ENCODE measurements around the gene ZBTB7C. TPM values are rescaled to one million over a fixed set of nuclear protein-coding genes. Genes with fewer than 3 reads are reported as not detected.

Gene ZBTB7C
- total and polyA plus RNA-seq, 2 of the 8 experiments (the other 6 are each of a cell fraction or from before 2014, with no cell fraction given) = 0.15 to 0.45 TPM

GRCh38 chr18:48229552-48229981, 179.6 kb downstream of the ZBTB7C start:
- H3K4ac ChIP-seq (replicated peaks; ENCODE audit: insufficient read length, low read depth, low read length) = no peak overlapping the region
- no peak overlapping the region for H4K91ac ChIP-seq (replicated peaks; ENCODE audit: insufficient read length, low read length)
- H3K9me3 ChIP-seq (ENCODE audit: insufficient read depth in 2 of 2, low read depth in 1 of 2, low read length in 1 of 2) = no peaks in the 10 kb centered on the region
- no peak overlapping the region for H2AK5ac ChIP-seq (ENCODE audit: low read depth, low read length)
- no peak overlapping the region for H3K27ac ChIP-seq (ENCODE audit: low read depth, low read length)
- no peaks in the 10 kb centered on the region for H4K20me1 ChIP-seq (replicated peaks in 1 of 2; ENCODE audit: control insufficient read depth in 1 of 2, insufficient read depth in 2 of 2, low read length in 2 of 2)
- no peak overlapping the region for H2AFZ ChIP-seq (ENCODE audit: low read length)
- H3K79me2 ChIP-seq (ENCODE audit: control insufficient read depth in 1 of 2, insufficient read depth in 2 of 2, low read length in 2 of 2) = no peaks in the 10 kb centered on the region
- DNase-seq (ENCODE audit: low read depth in 1 of 2, low spot score in 2 of 2) (no peak), FAIRE-seq (no peak)
- H3K56ac ChIP-seq (replicated peaks; ENCODE audit: insufficient read length, low read depth, low read length) = no peak overlapping the region
- POLR2A ChIA-PET (ENCODE audit: partially characterized antibody) = no interaction called here
- H4K8ac ChIP-seq (ENCODE audit: extremely low read depth, insufficient read depth, low read length) = no peak overlapping the region
- H3K27me3 ChIP-seq (replicated peaks in 1 of 4; ENCODE audit: control insufficient read depth in 3 of 4, extremely low read depth in 1 of 4, insufficient read depth in 3 of 4, low read length in 3 of 4) = no peaks in the 10 kb centered on the region
- WGBS, 2 experiments (ENCODE audit: extremely low coverage in 1 of 2, insufficient coverage in 1 of 2, insufficient read length in 1 of 2, insufficient replicate concordance in 2 of 2, low coverage in 1 of 2, low lambda C conversion rate in 2 of 2, missing lambda C conversion rate in 1 of 2) = 69% methylated on average over 7 of the region's 8 CpGs; no CpG with 5 or more reads in 1 of the 2 experiments
- H3K14ac ChIP-seq (ENCODE audit: insufficient read length) = no peak overlapping the region
- H2BK15ac ChIP-seq (ENCODE audit: low read length) = no peak overlapping the region
- H3K9ac ChIP-seq (replicated peaks in 1 of 4; ENCODE audit: extremely low read depth in 1 of 4, low read depth in 3 of 4, low read length in 3 of 4) = no peak overlapping the region
- H3K4me3 ChIP-seq (ENCODE audit: extremely low read depth in 1 of 4, insufficient read depth in 2 of 4, low read depth in 3 of 4, low read length in 4 of 4) = no peak overlapping the region
- H3K36me3 ChIP-seq (ENCODE audit: control insufficient read depth in 2 of 4, insufficient read depth in 4 of 4, low read length in 3 of 4) = no peaks in the 10 kb centered on the region
- no peak overlapping the region for H2BK12ac ChIP-seq (ENCODE audit: low read depth, low read length)
- H3K23me2 ChIP-seq (ENCODE audit: low read depth, low read length) = no peaks in the 10 kb centered on the region
- H3K79me1 ChIP-seq (ENCODE audit: low read depth, low read length) = no peaks in the 10 kb centered on the region
- peak in 2 of 3 experiments; percentile 18 to 30; a peak in 2 of 4 replicates for TF ChIP-seq CTCF (IDR thresholded peaks at IDR 0.05; ENCODE audit: control extremely low read depth in 1 of 3, insufficient read depth in 1 of 3, low read depth in 1 of 3, low read length in 3 of 3)
- TF ChIP-seq, protein P1, sequence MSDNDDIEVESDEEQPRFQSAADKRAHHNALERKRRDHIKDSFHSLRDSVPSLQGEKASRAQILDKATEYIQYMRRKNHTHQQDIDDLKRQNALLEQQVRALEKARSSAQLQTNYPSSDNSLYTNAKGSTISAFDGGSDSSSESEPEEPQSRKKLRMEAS (IDR thresholded peaks at IDR 0.05) = 0 out of 2 replicates have a peak, but pooled peaks have one; percentile 13
- TF ChIP-seq RAD21 (IDR thresholded peaks at IDR 0.05 in 1 of 2, conservative IDR thresholded peaks at IDR 0.05 in 1 of 2; ENCODE audit: low read depth in 2 of 2, low read length in 2 of 2) = peak; percentile 28 to 32; a peak in 3 of 4 replicates
- no peak for TF ChIP-seq RFX5 (IDR thresholded peaks at IDR 0.05; ENCODE audit: borderline replicate concordance, low read depth, low read length)
- H4K5ac ChIP-seq (ENCODE audit: insufficient read length, low read depth, low read length) = no peak overlapping the region
- no peak overlapping the region for H3K4me2 ChIP-seq (ENCODE audit: insufficient read depth in 1 of 2, low read depth in 2 of 2, low read length in 2 of 2)
- no peak overlapping the region for H2BK5ac ChIP-seq (ENCODE audit: low read depth, low read length)
- peaks cover 0 to 1% (median 0%) of the 10 kb centered on the region in 4 experiments; a peak in 1 of 7 replicates for H3K4me1 ChIP-seq (replicated peaks in 1 of 4; ENCODE audit: control insufficient read depth in 3 of 4, insufficient read depth in 4 of 4, low read length in 3 of 4)
- H2BK120ac ChIP-seq (replicated peaks; ENCODE audit: low read depth, low read length) = no peak overlapping the region
- CTCF ChIA-PET (ENCODE audit: partially characterized antibody) = interaction anchor here (0.6 to 5.1 kb wide), 48 partner anchors 10 to 290 kb away, joined by 3 to 160 read pairs (median 6); no protein-coding TSS in a partner anchor
- no peak overlapping the region for H3K23ac ChIP-seq (ENCODE audit: insufficient read length)
- no peak overlapping the region for H3K18ac ChIP-seq (ENCODE audit: extremely low read depth, low read length)
- no peak overlapping the region for H2BK20ac ChIP-seq (ENCODE audit: low read length)
